NOMO-1 treated with dmso at 0.1 percent for 144 hours (cell line): ENCODE results near the gene PUS1.
"Not testable (repeated sequence)": the region's sequence is repeated elsewhere in the genome, so short reads cannot be mapped to it uniquely, and the experiment has no call there.

Source experiments
- DNase-seq: peaks from one replicate; lab custom pipeline; 2025; ENCODE audit not compliant: unreplicated experiment; lab: John Stamatoyannopoulos, UW

The PUS1 gene

GRCh38 chr12:131934535-131934934 is 5.5 kb downstream of the PUS1 start:
- no peak for DNase-seq

- DNase-seq: no peak
Measured at GRCh38 chr12:131938082-131938481, 9.0 kb downstream of the PUS1 start.

GRCh38 chr12:131939007-131939406 is 9.9 kb downstream of the PUS1 start:
- no peak for DNase-seq

- DNase-seq: no peak
Measured at GRCh38 chr12:131940141-131940547, 11.1 kb downstream of the PUS1 start.

GRCh38 chr12:131941116-131941986 is 12.3 kb downstream of the PUS1 start:
- DNase-seq: no peak

- no peak for DNase-seq
Measured at GRCh38 chr12:131941987-131942341, 12.9 kb downstream of the PUS1 start.

GRCh38 chr12:131942671-131943070 is 13.6 kb downstream of the PUS1 start:
- DNase-seq: no peak

- no peak for DNase-seq
Measured at GRCh38 chr12:131943389-131943788, 14.3 kb downstream of the PUS1 start.

GRCh38 chr12:131943876-131944275 is 14.8 kb downstream of the PUS1 start:
- no peak for DNase-seq

- no peak for DNase-seq
Measured at GRCh38 chr12:131944601-131945251, 15.7 kb downstream of the PUS1 start.

GRCh38 chr12:131946757-131947156 is 17.7 kb downstream of the PUS1 start:
- no peak for DNase-seq

GRCh38 chr12:131947482-131948027 is 18.5 kb downstream of the PUS1 start:
- no peak for DNase-seq

GRCh38 chr12:131948166-131948712 is 19.2 kb downstream of the PUS1 start:
- no peak for DNase-seq

- DNase-seq: not testable (repeated sequence)
Measured at GRCh38 chr12:131948713-131949430, 19.8 kb downstream of the PUS1 start.

- DNase-seq: peak; percentile 93
Measured at GRCh38 chr12:131949431-131950181, 20.5 kb downstream of the PUS1 start, which contains the start of gene EP400. Gene EP400, plus strand, starts transcription at chr12:131949942. Its CDS starts 10,678 bp downstream, at chr12:131960620.

- DNase-seq: no peak
Measured at GRCh38 chr12:131950182-131950913, 21.3 kb downstream of the PUS1 start.

- not testable (repeated sequence) for DNase-seq
Measured at GRCh38 chr12:131953810-131954209, 24.7 kb downstream of the PUS1 start.

GRCh38 chr12:131954460-131954859 is 25.4 kb downstream of the PUS1 start:
- DNase-seq: not testable (repeated sequence)

GRCh38 chr12:131959116-131959515 is 30.0 kb downstream of the PUS1 start:
- DNase-seq: no peak
